Mesendoderm (in vitro differentiated cells): Measurements from ENCODE around the gene SMLR1.

Experiments
- DNase-seq: peaks from one replicate; pipeline ENCODE4 v3.0.0; 2013
- H2AK5ac ChIP-seq: 2 replicates; pipeline ENCODE4 v1.6.1; 2013; ENCODE audit warnings: low read length, inconsistent platforms
- H2BK120ac ChIP-seq: 2 replicates; pipeline ENCODE4 v1.6.1; 2013; ENCODE audit warnings: low read depth, mild to moderate bottlenecking, low read length, moderate library complexity, mixed read lengths
- H2BK15ac ChIP-seq: replicated peaks from 2 replicates; pipeline ENCODE4 v1.6.1; 2013; ENCODE audit warnings: low read depth, mild to moderate bottlenecking, moderate library complexity
- H2BK5ac ChIP-seq: 2 replicates; pipeline ENCODE4 v1.6.1; 2013; ENCODE audit warnings: low read length, inconsistent platforms
- H3K18ac ChIP-seq: 2 replicates; pipeline ENCODE4 v1.6.1; 2013; ENCODE audit warnings: mild to moderate bottlenecking, low read length, mixed read lengths
- H3K23ac ChIP-seq: one replicate; pipeline ENCODE4 v1.6.1; 2013; ENCODE audit warnings: low read length
- H3K27ac ChIP-seq: 2 replicates; pipeline ENCODE4 v1.5.1; 2013; ENCODE audit warnings: low read depth, mild to moderate bottlenecking, inconsistent platforms, low read length, moderate library complexity
- H3K27me3 ChIP-seq: 2 replicates; pipeline ENCODE4 v1.6.1; 2013; ENCODE audit warnings: low read length, control low read depth, mild to moderate bottlenecking, inconsistent platforms; ENCODE audit not compliant: insufficient read depth, poor library complexity
- H3K36me3 ChIP-seq: 2 replicates; pipeline ENCODE4 v1.6.1; 2013; ENCODE audit warnings: low read length, inconsistent platforms; ENCODE audit not compliant: control insufficient read depth, insufficient read depth
- H3K4ac ChIP-seq: one replicate; pipeline ENCODE4 v1.6.1; 2013; ENCODE audit warnings: low read depth, mild to moderate bottlenecking, low read length, moderate library complexity
- H3K4me1 ChIP-seq: 2 replicates; pipeline ENCODE4 v1.6.1; 2013; ENCODE audit warnings: low read depth, low read length, inconsistent platforms; ENCODE audit not compliant: control insufficient read depth
- H3K4me2 ChIP-seq: 2 replicates; pipeline ENCODE4 v1.6.1; 2013; ENCODE audit warnings: low read length
- H3K4me3 ChIP-seq: 2 replicates; pipeline ENCODE4 v1.5.1; 2013; ENCODE audit warnings: mild to moderate bottlenecking, low read length
- H3K56ac ChIP-seq: one replicate; pipeline ENCODE4 v1.6.1; 2013; ENCODE audit warnings: low read length
- H3K79me1 ChIP-seq: 2 replicates; pipeline ENCODE4 v1.6.1; 2013; ENCODE audit warnings: low read length, inconsistent platforms
- H3K79me2 ChIP-seq: 2 replicates; pipeline ENCODE4 v1.6.1; 2013; ENCODE audit warnings: mild to moderate bottlenecking, low read length; ENCODE audit not compliant: control insufficient read depth, insufficient read depth
- H3K9ac ChIP-seq: 2 replicates; pipeline ENCODE4 v1.6.1; 2013; ENCODE audit warnings: low read length, inconsistent platforms
- H4K5ac ChIP-seq: one replicate; pipeline ENCODE4 v1.6.1; 2013; ENCODE audit warnings: low read length
- H4K8ac ChIP-seq: one replicate; pipeline ENCODE4 v1.6.1; 2013; ENCODE audit warnings: low read depth, mild to moderate bottlenecking, control low read depth, low read length, moderate library complexity
- WGBS: extraction: QIAGEN DNeasy Blood & Tissue Kit; methylation state at CpG from one replicate; pipeline ENCODE4 v1.1.7; 2013; ENCODE audit warnings: low lambda C conversion rate, missing lambda C conversion rate; ENCODE audit not compliant: insufficient coverage; ENCODE audit errors: extremely low coverage; 5-methylcytosine and 5-hydroxymethylcytosine counted together

The SMLR1 gene

GRCh38 chr6:130837067-130837466 lies 9.9 kb downstream of the SMLR1 start:
- Histone ChIP-seq H4K5ac (no peak overlapping the region), H2BK15ac (no peak overlapping the region), H3K9ac (no peak overlapping the region), H3K4me3 (no peak overlapping the region), H2AK5ac (no peak overlapping the region), H3K18ac (no peak overlapping the region), H3K27me3 (no peaks in the 10 kb centered on the region), H3K23ac (no peak overlapping the region), H3K27ac (no peak overlapping the region), H3K36me3 (no peaks in the 10 kb centered on the region), H3K79me1 (no peaks in the 10 kb centered on the region), H3K4ac (no peak overlapping the region), H3K56ac (no peak overlapping the region), H2BK120ac (no peak overlapping the region), H3K79me2 (no peaks in the 10 kb centered on the region), H3K4me2 (no peak overlapping the region), H3K4me1 (no peaks in the 10 kb centered on the region), H4K8ac (no peak overlapping the region), H2BK5ac (no peak overlapping the region)
- DNase-seq, result no peak

- no peak for DNase-seq
- Histone ChIP-seq H3K18ac (no peak overlapping the region), H3K4me2 (no peak overlapping the region), H3K23ac (no peak overlapping the region), H3K4ac (no peak overlapping the region), H3K27ac (no peak overlapping the region), H3K79me1 (no peaks in the 10 kb centered on the region), H2BK5ac (no peak overlapping the region), H4K8ac (no peak overlapping the region), H2BK120ac (no peak overlapping the region), H3K9ac (no peak overlapping the region), H4K5ac (no peak overlapping the region), H2AK5ac (no peak overlapping the region), H2BK15ac (no peak overlapping the region), H3K4me1 (no peaks in the 10 kb centered on the region), H3K4me3 (no peak overlapping the region), H3K36me3 (no peaks in the 10 kb centered on the region), H3K79me2 (no peaks in the 10 kb centered on the region), H3K56ac (no peak overlapping the region), H3K27me3 (no peaks in the 10 kb centered on the region)
- WGBS, result no CpG with 5 or more reads among the region's 6 CpGs
Measured at GRCh38 chr6:130838250-130838860, 11.1 kb downstream of the SMLR1 start.

GRCh38 chr6:130838951-130839350 lies 11.7 kb downstream of the SMLR1 start:
- Histone ChIP-seq H2BK15ac (no peak overlapping the region), H3K36me3 (no peaks in the 10 kb centered on the region), H3K4me3 (no peak overlapping the region), H3K4me2 (no peak overlapping the region), H3K4me1 (no peaks in the 10 kb centered on the region), H2AK5ac (no peak overlapping the region), H3K4ac (no peak overlapping the region), H3K56ac (no peak overlapping the region), H4K5ac (no peak overlapping the region), H3K18ac (no peak overlapping the region), H3K9ac (no peak overlapping the region), H2BK5ac (no peak overlapping the region), H4K8ac (no peak overlapping the region), H3K23ac (no peak overlapping the region), H3K27ac (no peak overlapping the region), H2BK120ac (no peak overlapping the region), H3K27me3 (no peaks in the 10 kb centered on the region), H3K79me2 (no peaks in the 10 kb centered on the region), H3K79me1 (no peaks in the 10 kb centered on the region)
- DNase-seq, result no peak
- WGBS, result no CpG with 5 or more reads among the region's 5 CpGs

GRCh38 chr6:130839379-130839778 lies 12.2 kb downstream of the SMLR1 start:
- no peak overlapping the region for H4K5ac ChIP-seq
- no peak overlapping the region for H2BK15ac ChIP-seq
- no peak overlapping the region for H3K18ac ChIP-seq
- no peaks in the 10 kb centered on the region for H3K79me2 ChIP-seq
- no CpG with 5 or more reads among the region's 2 CpGs for WGBS
- H2AK5ac ChIP-seq, result no peak overlapping the region
- H3K56ac ChIP-seq, result no peak overlapping the region
- DNase-seq, result no peak
- no peaks in the 10 kb centered on the region for H3K36me3 ChIP-seq
- no peaks in the 10 kb centered on the region for H3K4me1 ChIP-seq
- H3K4me3 ChIP-seq, result no peak overlapping the region
- H3K9ac ChIP-seq, result no peak overlapping the region
- H3K27ac ChIP-seq, result no peak overlapping the region
- no peaks in the 10 kb centered on the region for H3K79me1 ChIP-seq
- no peak overlapping the region for H2BK120ac ChIP-seq
- H2BK5ac ChIP-seq, result no peak overlapping the region
- H3K4ac ChIP-seq, result no peak overlapping the region
- H3K27me3 ChIP-seq, result no peaks in the 10 kb centered on the region
- H4K8ac ChIP-seq, result no peak overlapping the region
- H3K4me2 ChIP-seq, result no peak overlapping the region
- no peak overlapping the region for H3K23ac ChIP-seq

GRCh38 chr6:130840050-130840449 lies 12.8 kb downstream of the SMLR1 start:
- no peak overlapping the region for H4K8ac ChIP-seq

DNA sequence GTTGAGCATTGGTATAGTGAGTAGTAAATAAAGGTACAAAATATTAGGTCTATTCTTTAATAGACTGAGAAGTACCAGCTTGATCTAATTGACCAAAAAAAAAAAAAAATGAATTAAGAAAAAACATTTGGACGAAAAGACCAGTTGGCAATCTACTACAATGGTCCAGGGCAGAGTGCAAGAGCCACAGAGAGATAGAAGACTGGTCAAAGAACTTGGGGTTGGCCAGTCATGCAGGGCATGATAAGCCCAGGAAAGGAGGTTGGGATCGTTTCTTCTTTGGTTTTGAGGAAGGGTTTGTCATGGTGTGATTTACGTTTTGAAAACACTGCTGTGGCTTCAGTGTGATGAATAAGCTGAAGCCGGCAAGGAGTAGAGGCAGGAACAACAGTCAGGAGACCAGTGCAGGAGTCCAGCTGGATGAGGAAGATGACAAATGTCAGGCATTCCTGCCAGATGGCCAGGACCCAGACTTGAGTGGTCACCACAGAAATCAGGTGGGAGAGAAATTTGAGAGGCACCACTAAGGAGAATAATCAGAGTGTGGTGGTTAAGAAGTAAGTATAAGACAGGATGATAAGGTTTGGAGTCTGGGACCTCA lies 14.0 kb downstream of the SMLR1 start:
- Histone ChIP-seq H2BK15ac (no peak overlapping the region), H3K79me1 (no peaks in the 10 kb centered on the region), H3K79me2 (no peaks in the 10 kb centered on the region), H3K4me1 (no peaks in the 10 kb centered on the region), H2BK5ac (no peak overlapping the region), H3K18ac (no peak overlapping the region), H3K27me3 (no peaks in the 10 kb centered on the region), H2BK120ac (no peak overlapping the region), H3K56ac (no peak overlapping the region), H3K4ac (no peak overlapping the region), H3K36me3 (no peaks in the 10 kb centered on the region), H3K9ac (no peak overlapping the region), H3K4me3 (no peak overlapping the region), H3K27ac (no peak overlapping the region), H2AK5ac (no peak overlapping the region), H4K5ac (no peak overlapping the region), H4K8ac (no peak overlapping the region), H3K4me2 (no peak overlapping the region), H3K23ac (no peak overlapping the region)
- no CpG with 5 or more reads among the region's 4 CpGs for WGBS
- DNase-seq, result no peak

More at GRCh38 chr6:130840050-130840449, 12.8 kb downstream of the SMLR1 start:
- Histone ChIP-seq H3K36me3 (no peaks in the 10 kb centered on the region), H4K5ac (no peak overlapping the region), H3K4ac (no peak overlapping the region), H3K18ac (no peak overlapping the region), H3K27me3 (no peaks in the 10 kb centered on the region), H2BK15ac (no peak overlapping the region), H3K4me1 (no peaks in the 10 kb centered on the region), H3K9ac (no peak overlapping the region), H2BK120ac (no peak overlapping the region), H2BK5ac (no peak overlapping the region), H3K27ac (no peak overlapping the region), H3K4me3 (no peak overlapping the region), H3K4me2 (no peak overlapping the region), H3K23ac (no peak overlapping the region), H3K79me1 (no peaks in the 10 kb centered on the region), H2AK5ac (no peak overlapping the region), H3K79me2 (no peaks in the 10 kb centered on the region), H3K56ac (no peak overlapping the region)
- no peak for DNase-seq
- WGBS, result no CpG with 5 or more reads among the region's 2 CpGs
